ENCODE data around the gene HNRNPA3. TPM values are rescaled to one million over a fixed set of nuclear protein-coding genes. Genes with fewer than 3 reads are reported as not detected.

The HNRNPA3 gene
- total and polyA plus RNA-seq, 2 of the 13 experiments (the other 11 are each of a cell fraction or from before 2014, with no cell fraction given) = 73.3 to 97.7 TPM

DNA sequence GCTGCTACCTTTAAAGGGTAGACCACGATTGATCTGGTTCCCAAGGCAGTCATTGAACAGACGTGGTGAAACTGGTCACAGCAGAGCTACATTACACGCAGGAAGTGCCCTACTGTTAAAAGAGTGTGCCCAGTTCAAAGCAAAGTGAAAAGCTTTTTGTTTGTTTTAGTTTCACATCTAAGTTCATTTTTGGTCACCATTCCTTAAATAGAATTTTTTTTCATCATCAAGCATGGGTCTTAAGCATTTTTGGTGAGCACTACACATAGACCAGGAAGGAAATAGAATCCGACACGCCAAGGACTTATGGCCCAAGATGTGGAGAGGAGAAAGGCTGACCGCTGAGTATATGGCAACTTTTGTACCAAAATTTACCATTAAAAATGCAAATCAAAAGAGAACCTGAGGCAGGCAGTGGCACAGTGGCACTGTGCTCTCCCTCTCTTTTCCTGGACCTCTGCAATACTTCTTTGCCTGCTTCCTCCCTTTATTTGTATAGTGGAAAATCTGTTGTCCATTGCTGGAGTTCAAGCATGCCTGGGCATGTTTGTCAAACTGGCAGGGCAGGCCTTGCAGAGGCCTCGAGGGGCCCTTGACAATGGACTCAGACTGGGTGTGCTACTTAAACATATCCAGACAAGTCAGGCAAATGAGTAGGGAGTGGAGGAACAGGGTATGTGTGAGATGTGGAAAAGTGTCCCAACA, 42.6 kb upstream of the HNRNPA3 start:
- peaks cover 96% of the 10 kb centered on the region for H3K4me1 ChIP-seq (ENCODE audit: insufficient read depth, low read length)
- DNase-seq (ENCODE audit: low spot score) = peak; percentile 86
- FAIRE-seq = peak; percentile 30
- TF ChIP-seq, protein P1, sequence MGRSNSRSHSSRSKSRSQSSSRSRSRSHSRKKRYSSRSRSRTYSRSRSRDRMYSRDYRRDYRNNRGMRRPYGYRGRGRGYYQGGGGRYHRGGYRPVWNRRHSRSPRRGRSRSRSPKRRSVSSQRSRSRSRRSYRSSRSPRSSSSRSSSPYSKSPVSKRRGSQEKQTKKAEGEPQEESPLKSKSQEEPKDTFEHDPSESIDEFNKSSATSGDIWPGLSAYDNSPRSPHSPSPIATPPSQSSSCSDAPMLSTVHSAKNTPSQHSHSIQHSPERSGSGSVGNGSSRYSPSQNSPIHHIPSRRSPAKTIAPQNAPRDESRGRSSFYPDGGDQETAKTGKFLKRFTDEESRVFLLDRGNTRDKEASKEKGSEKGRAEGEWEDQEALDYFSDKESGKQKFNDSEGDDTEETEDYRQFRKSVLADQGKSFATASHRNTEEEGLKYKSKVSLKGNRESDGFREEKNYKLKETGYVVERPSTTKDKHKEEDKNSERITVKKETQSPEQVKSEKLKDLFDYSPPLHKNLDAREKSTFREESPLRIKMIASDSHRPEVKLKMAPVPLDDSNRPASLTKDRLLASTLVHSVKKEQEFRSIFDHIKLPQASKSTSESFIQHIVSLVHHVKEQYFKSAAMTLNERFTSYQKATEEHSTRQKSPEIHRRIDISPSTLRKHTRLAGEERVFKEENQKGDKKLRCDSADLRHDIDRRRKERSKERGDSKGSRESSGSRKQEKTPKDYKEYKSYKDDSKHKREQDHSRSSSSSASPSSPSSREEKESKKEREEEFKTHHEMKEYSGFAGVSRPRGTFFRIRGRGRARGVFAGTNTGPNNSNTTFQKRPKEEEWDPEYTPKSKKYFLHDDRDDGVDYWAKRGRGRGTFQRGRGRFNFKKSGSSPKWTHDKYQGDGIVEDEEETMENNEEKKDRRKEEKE (IDR thresholded peaks at IDR 0.05) = no peak
- TF ChIP-seq, protein P2, sequence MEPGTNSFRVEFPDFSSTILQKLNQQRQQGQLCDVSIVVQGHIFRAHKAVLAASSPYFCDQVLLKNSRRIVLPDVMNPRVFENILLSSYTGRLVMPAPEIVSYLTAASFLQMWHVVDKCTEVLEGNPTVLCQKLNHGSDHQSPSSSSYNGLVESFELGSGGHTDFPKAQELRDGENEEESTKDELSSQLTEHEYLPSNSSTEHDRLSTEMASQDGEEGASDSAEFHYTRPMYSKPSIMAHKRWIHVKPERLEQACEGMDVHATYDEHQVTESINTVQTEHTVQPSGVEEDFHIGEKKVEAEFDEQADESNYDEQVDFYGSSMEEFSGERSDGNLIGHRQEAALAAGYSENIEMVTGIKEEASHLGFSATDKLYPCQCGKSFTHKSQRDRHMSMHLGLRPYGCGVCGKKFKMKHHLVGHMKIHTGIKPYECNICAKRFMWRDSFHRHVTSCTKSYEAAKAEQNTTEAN (CRISPR knock-in tag; conservative IDR thresholded peaks at IDR 0.05) = no peak
- TF ChIP-seq ZNF644 (CRISPR knock-in tag; IDR thresholded peaks at IDR 0.05; ENCODE audit: low read depth) (peak; percentile 94), FOXC1 (CRISPR knock-in tag; IDR thresholded peaks at IDR 0.05; ENCODE audit: borderline replicate concordance) (no peak), ZNF496 (CRISPR knock-in tag; IDR thresholded peaks at IDR 0.05; ENCODE audit: insufficient replicate concordance) (no peak), CHD4 (IDR thresholded peaks at IDR 0.05; ENCODE audit: borderline replicate concordance, low read length) (peak; percentile 81; the same call in 1 of the 2 replicates), RXRB (CRISPR knock-in tag; IDR thresholded peaks at IDR 0.05; ENCODE audit: borderline replicate concordance) (peak; percentile 83), PLRG1 (conservative IDR thresholded peaks at IDR 0.05) (no peak), ZNF841 (CRISPR knock-in tag; IDR thresholded peaks at IDR 0.05; ENCODE audit: borderline replicate concordance) (no peak), CREM (IDR thresholded peaks at IDR 0.05) (no peak), CREM (CRISPR knock-in tag; IDR thresholded peaks at IDR 0.05) (no peak), ZNF264 (CRISPR knock-in tag; IDR thresholded peaks at IDR 0.05) (no peak), SSRP1 (CRISPR knock-in tag; IDR thresholded peaks at IDR 0.05) (peak; percentile 91), HNF4G (IDR thresholded peaks at IDR 0.05; ENCODE audit: borderline replicate concordance, low read depth, low read length) (no peak; the same call in 1 of the 2 replicates), HNF4G (CRISPR knock-in tag; IDR thresholded peaks at IDR 0.05; ENCODE audit: borderline replicate concordance, low read depth) (no peak)
- TF ChIP-seq, protein P3, sequence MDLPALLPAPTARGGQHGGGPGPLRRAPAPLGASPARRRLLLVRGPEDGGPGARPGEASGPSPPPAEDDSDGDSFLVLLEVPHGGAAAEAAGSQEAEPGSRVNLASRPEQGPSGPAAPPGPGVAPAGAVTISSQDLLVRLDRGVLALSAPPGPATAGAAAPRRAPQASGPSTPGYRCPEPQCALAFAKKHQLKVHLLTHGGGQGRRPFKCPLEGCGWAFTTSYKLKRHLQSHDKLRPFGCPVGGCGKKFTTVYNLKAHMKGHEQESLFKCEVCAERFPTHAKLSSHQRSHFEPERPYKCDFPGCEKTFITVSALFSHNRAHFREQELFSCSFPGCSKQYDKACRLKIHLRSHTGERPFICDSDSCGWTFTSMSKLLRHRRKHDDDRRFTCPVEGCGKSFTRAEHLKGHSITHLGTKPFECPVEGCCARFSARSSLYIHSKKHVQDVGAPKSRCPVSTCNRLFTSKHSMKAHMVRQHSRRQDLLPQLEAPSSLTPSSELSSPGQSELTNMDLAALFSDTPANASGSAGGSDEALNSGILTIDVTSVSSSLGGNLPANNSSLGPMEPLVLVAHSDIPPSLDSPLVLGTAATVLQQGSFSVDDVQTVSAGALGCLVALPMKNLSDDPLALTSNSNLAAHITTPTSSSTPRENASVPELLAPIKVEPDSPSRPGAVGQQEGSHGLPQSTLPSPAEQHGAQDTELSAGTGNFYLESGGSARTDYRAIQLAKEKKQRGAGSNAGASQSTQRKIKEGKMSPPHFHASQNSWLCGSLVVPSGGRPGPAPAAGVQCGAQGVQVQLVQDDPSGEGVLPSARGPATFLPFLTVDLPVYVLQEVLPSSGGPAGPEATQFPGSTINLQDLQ (CRISPR knock-in tag; IDR thresholded peaks at IDR 0.05) = no peak
- TF ChIP-seq, protein P4, sequence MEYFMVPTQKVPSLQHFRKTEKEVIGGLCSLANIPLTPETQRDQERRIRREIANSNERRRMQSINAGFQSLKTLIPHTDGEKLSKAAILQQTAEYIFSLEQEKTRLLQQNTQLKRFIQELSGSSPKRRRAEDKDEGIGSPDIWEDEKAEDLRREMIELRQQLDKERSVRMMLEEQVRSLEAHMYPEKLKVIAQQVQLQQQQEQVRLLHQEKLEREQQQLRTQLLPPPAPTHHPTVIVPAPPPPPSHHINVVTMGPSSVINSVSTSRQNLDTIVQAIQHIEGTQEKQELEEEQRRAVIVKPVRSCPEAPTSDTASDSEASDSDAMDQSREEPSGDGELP (IDR thresholded peaks at IDR 0.05; ENCODE audit: borderline replicate concordance, low read depth) = 0 out of 2 replicates have a peak, but pooled peaks have one; percentile 15

More for the DNA sequence above, 42.6 kb upstream of the HNRNPA3 start:
- peak; percentile 46 for ATAC-seq
- in situ Hi-C loops (cut with HindIII; ENCODE audit: extremely low pct_ligation_motif_present, low pct_unique_long_range_greater_than_20kb) = loop anchor here (5.0 to 10.0 kb wide), 2 partner anchors 42 to 555 kb away; partner anchors contain the start of gene HNRNPA3
- Histone ChIP-seq H3K27me3 (ENCODE audit: control insufficient read depth in 1 of 2, insufficient read depth in 2 of 2, low read length in 2 of 2) (no peaks in the 10 kb centered on the region), H3K4me3 (replicated peaks in 1 of 3; ENCODE audit: insufficient read depth in 1 of 3, low read depth in 2 of 3, low read length in 3 of 3) (no peak overlapping the region), H3K9me3 (ENCODE audit: low read length) (no peaks in the 10 kb centered on the region), H3K79me2 (ENCODE audit: insufficient read depth, low read length) (peaks cover 9% of the 10 kb centered on the region), H3K36me3 (replicated peaks in 1 of 2; ENCODE audit: control insufficient read depth in 1 of 2, insufficient read depth in 2 of 2, low read length in 2 of 2) (no peaks in the 10 kb centered on the region), H3K27ac (ENCODE audit: extremely low read length, insufficient read depth, low read length) (peak overlapping the region; percentile 69), H3K4me2 (ENCODE audit: low read depth, low read length) (no peak overlapping the region; the same call in 1 of the 2 replicates), H2AFZ (ENCODE audit: low read length) (no peak overlapping the region), H3K9ac (ENCODE audit: insufficient read depth, low read depth, low read length) (peak overlapping the region; percentile 32; the same call in 1 of the 2 replicates), H4K20me1 (ENCODE audit: insufficient read depth, low read length) (no peaks in the 10 kb centered on the region)
- WGBS (ENCODE audit: low lambda C conversion rate) = 73% methylated on average over 7 of the region's 7 CpGs
- CTCF ChIA-PET (ENCODE audit: low intra/inter-chr PET ratio, low total read pairs) = no interaction called here
- POLR2A ChIA-PET = interaction anchor here (0.7 to 2.7 kb wide), 9 partner anchors 15 to 95 kb away, joined by 3 to 15 read pairs (median 6); partner anchors contain the start of genes HNRNPA3 and NFE2L2
- BruUV-seq (replicated peaks) = TSS peak; percentile 89
- intact Hi-C loops (cut with micrococcal nuclease; ENCODE audit: unreplicated experiment) = loop anchor here (5.0 kb wide), 1 partner anchor 227 kb away; no protein-coding TSS in a partner anchor

Data from HepG2 (cell line).